ENCODE results near the gene NRIP2. TPM values are rescaled to one million over a fixed set of nuclear protein-coding genes. Genes with fewer than 3 reads are reported as not detected.

NRIP2 gene
- total and polyA plus RNA-seq, 10 of the 15 experiments (the other 5 are each of a cell fraction or from before 2014, with no cell fraction given), result 0.04 to 0.83 (median 0.42) TPM; not detected in 7

- TF ChIP-seq ATF3 (IDR thresholded peaks at IDR 0.05; ENCODE audit: borderline replicate concordance, extremely low read depth, low read depth, low read length) (no peak), BACH1 (IDR thresholded peaks at IDR 0.05; ENCODE audit: borderline replicate concordance) (peak; percentile 71), RB1 (IDR thresholded peaks at IDR 0.05; ENCODE audit: borderline replicate concordance) (0 out of 2 replicates have a peak, but pooled peaks have one; percentile 35), POLR2AphosphoS2 (IDR thresholded peaks at IDR 0.05; ENCODE audit: low read depth, low read length) (peak; percentile 83), DPF2 (IDR thresholded peaks at IDR 0.05) (peak; percentile 60; the same call in 1 of the 2 replicates), CBX5 (IDR thresholded peaks at IDR 0.05; ENCODE audit: low read depth) (no peak), SRF (IDR thresholded peaks at IDR 0.05; ENCODE audit: low read depth in 2 of 2, low read length in 2 of 2) (no peak), NFXL1 (IDR thresholded peaks at IDR 0.05; ENCODE audit: borderline replicate concordance) (no peak), NBN (IDR thresholded peaks at IDR 0.05) (0 out of 2 replicates have a peak, but pooled peaks have one; percentile 58), WRNIP1 (IDR thresholded peaks at IDR 0.05; ENCODE audit: borderline replicate concordance, low read depth, low read length) (no peak), BHLHE40 (IDR thresholded peaks at IDR 0.05; ENCODE audit: borderline replicate concordance in 1 of 2, low read depth in 2 of 2, low read length in 1 of 2) (peak in 1 of 2 experiments; percentile 37; a peak in 1 of 4 replicates), ZNF384 (IDR thresholded peaks at IDR 0.05; ENCODE audit: borderline replicate concordance, low read depth, low read length) (no peak), ZSCAN29 (IDR thresholded peaks at IDR 0.05) (no peak), GATAD2B (conservative IDR thresholded peaks at IDR 0.05; ENCODE audit: low read depth) (peak; percentile 70), SIX5 (IDR thresholded peaks at IDR 0.05; ENCODE audit: low read depth, low read length, severe bottlenecking) (peak; percentile 64), MXI1 (IDR thresholded peaks at IDR 0.05; ENCODE audit: low read depth, low read length) (peak; percentile 16; the same call in 1 of the 2 replicates), NR2F1 (conservative IDR thresholded peaks at IDR 0.05) (peak; percentile 50; the same call in 1 of the 2 replicates), ZBTB4 (CRISPR knock-in tag; IDR thresholded peaks at IDR 0.05) (no peak), HCFC1 (IDR thresholded peaks at IDR 0.05; ENCODE audit: low read length) (peak; percentile 79)
- TF ChIP-seq, protein P1, sequence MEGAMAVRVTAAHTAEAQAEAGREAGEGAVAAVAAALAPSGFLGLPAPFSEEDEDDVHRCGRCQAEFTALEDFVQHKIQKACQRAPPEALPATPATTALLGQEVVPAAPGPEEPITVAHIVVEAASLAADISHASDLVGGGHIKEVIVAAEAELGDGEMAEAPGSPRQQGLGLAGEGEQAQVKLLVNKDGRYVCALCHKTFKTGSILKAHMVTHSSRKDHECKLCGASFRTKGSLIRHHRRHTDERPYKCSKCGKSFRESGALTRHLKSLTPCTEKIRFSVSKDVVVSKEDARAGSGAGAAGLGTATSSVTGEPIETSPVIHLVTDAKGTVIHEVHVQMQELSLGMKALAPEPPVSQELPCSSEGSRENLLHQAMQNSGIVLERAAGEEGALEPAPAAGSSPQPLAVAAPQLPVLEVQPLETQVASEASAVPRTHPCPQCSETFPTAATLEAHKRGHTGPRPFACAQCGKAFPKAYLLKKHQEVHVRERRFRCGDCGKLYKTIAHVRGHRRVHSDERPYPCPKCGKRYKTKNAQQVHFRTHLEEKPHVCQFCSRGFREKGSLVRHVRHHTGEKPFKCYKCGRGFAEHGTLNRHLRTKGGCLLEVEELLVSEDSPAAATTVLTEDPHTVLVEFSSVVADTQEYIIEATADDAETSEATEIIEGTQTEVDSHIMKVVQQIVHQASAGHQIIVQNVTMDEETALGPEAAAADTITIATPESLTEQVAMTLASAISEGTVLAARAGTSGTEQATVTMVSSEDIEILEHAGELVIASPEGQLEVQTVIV (IDR thresholded peaks at IDR 0.05; ENCODE audit: borderline replicate concordance, partially characterized antibody), result no peak
- TF ChIP-seq, protein P2, sequence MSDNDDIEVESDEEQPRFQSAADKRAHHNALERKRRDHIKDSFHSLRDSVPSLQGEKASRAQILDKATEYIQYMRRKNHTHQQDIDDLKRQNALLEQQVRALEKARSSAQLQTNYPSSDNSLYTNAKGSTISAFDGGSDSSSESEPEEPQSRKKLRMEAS (IDR thresholded peaks at IDR 0.05; ENCODE audit: low read depth, low read length), result peak; percentile 65; the same call in 1 of the 2 replicates
Observed at GRCh38 chr12:2795291-2796186, 39.3 kb downstream of the NRIP2 start (continued).
